GM18861 (cell line): ENCODE results near the gene ELMO1.

Experiments used
- ATAC-seq: cut with Tn5 transposase; IDR thresholded peaks from one replicate; pipeline ENCODE4 v1.9.1; 2021; ENCODE audit not compliant: unreplicated experiment

ELMO1 gene

GRCh38 chr7:37198906-37199485, 249.7 kb downstream of the ELMO1 start:
- ATAC-seq, result no peak

DNA sequence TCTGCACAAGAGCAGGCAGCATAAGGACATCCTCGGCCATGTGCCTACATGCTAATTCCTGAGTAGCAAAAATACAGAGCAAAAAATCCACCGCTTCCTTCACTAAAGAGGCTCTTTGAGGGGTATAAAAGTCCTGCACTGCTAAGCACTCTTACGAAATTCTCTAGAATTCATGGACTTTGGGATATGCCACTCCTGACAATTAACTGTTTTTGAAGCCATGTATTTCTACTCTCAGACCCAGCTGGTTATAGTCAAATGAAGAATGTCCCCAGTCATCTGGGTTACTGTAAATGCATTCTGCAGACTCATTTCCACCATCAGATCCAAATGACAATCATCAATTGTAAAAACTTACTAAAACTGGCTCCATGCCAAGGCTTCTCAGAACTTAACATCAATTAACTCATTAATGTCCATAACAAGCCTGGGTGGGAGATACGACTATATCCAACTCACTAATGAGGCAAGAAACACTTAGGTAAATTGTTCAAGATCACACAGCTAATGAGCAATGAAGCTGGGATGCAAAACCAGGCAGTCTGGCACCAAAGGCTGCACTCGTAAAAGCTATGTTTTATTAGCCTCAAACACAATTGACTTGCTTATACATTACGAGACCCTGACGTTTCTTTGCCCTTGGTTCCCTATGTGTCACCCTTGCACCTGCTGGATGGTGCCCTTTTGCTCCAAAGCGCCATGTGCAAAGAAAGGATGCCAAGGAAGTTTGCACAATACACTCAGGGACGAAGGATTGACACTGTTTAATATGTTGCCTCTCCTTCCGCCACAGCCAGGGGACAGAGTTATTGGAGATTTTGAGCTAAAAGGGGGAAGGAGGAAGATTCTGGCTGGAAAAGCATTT, 250.4 kb downstream of the ELMO1 start:
- no peak for ATAC-seq

DNA sequence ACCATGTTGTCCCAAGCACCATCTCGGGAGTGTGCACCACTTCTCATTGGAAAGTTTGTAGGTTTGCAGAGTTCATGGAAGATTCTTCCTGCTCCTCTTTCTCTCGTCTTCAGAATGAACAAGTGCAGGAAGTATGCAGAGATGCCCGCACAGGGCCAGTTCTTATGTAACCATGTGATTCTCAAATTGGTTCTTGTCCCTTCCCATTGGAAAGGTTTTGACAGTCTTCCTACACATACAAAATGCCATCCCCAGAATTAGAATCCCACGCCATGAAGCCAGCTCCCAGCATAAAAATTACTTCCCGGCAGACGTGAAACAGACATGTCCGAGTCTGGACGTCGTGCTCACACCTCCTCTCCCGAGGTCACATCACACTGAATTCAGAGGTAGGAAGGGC, 251.6 kb downstream of the ELMO1 start:
- no peak for ATAC-seq

GRCh38 chr7:37196676-37197075, 252.0 kb downstream of the ELMO1 start:
- ATAC-seq, result no peak

DNA sequence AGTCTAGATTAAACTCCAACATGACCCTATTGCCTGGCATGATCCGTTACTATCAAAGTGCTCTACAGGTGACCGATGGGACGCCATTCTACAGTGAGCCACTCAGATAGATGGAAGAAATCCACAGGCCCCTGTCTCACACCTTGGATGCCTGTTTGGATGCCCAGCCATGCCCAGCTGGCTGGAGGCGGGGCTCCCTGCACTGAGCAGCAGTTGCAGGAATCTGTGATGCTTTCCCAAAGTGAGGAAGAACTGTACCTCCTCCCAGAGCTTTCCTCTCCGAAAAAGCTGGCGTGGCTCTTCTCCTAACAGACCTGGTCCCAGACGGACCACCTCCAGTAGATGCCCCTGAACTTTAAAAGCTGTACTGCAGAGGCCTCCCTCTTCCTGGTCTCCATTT, 253.3 kb downstream of the ELMO1 start:
- ATAC-seq, result no peak

DNA sequence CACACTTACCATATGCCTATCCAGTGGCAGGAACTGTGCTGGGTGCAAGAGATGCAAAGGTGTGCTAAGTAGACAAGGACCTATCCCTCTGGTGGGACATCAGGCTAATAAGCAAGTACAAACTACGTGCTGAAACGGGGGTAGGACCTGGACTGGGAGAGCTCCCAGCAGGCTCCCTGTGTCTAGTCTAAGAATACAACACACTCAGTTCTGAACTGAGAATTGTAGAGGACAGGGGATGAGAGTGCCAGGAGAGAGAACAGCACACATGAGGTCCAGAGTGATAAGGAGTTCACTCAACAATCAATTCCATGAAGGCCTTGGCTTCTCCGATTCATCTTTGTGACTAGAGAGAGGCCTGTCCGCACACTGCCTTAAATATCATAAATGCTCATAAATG, 253.7 kb downstream of the ELMO1 start:
- ATAC-seq, result no peak

- no peak for ATAC-seq
These were observed 254.9 kb downstream of the ELMO1 start for GRCh38 chr7:37193775-37194135.

DNA sequence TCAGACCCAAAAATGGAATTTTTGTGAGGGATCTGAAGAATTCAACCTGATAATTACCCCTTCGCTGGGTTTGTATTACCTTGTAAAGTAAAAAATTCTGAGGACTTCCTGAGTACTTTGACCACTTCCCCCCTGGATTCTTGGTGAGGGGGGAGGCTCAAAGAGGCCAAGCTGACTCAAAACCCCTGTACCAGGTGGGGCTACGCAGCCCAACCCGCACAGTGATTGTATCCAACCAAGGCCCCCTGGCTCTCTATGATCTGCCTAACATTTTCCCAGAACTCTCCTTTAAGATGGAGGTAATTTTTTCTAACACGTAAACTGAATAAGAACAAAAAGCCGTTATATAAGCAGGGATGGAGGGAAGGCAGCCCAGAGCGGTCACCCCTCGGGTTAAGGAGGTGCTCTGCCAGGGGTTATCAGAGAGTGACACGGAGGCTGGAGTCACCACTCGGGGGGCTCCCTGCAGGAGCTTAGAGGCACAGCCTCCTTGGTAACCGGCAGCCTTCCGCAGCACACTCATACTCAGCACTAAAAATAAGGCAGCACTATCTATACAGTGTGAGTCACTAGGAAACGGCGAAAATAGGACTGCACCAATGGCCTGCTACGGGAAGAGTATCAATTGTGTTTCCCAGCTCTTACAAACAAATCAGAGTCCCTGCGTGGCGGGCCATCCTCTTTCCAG, 255.4 kb downstream of the ELMO1 start:
- no peak for ATAC-seq

GRCh38 chr7:37191797-37192196, 256.9 kb downstream of the ELMO1 start:
- no peak for ATAC-seq

- no peak for ATAC-seq
These were observed 261.5 kb downstream of the ELMO1 start for GRCh38 chr7:37187179-37187578.

- ATAC-seq, result no peak
These were observed 261.9 kb downstream of the ELMO1 start for GRCh38 chr7:37186753-37187152.

DNA sequence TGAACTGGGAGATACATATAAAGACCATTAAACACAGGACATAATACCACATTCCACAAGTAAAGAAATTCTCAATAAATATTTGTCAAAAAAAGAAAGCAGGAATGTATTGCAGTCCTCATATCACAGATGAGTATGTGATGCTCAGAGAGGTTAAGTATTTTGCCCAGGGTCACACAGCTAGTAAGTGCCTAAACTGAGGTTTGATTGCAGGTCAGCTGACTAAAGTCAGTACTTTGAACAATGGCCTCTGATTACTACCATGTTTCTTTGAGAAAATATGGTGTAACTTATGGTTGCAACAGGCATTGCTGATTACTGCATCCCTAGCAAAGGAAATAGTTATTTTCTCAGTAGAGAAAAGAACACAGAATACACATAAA, 267.1 kb downstream of the ELMO1 start:
- no peak for ATAC-seq

DNA sequence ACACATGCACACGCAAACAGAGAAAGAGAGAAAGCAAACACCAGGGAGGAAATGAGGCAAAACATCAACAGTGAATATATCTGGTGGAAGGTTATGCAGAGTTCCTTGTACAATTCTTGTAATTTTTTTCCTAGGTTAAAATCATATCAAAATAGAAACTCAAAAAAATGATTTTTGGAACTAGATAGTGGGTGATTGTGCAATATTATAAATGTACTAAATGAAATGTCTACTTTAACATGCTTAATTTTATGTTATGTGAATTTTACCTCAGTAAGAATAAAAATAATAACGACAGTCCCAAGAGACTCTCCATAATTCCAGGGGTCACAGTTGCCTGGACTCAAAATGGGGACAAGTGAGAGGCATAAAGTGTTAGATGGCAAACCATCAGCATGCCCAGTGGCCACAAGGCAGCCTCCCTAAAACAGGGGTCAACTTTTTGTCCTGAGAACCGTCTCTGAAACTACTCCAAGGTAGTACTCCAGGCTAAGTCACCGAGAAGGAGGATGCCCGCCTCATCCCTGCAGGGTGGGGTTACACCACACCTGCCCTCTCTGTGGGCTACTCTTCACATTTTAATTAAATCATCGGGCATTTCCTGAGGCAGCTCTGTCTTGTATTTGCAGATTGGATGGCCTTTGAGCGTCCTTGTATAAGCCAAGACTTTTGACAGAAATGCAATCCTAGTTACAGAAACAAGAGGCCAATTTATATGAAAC, 267.7 kb downstream of the ELMO1 start:
- ATAC-seq, result no peak

DNA sequence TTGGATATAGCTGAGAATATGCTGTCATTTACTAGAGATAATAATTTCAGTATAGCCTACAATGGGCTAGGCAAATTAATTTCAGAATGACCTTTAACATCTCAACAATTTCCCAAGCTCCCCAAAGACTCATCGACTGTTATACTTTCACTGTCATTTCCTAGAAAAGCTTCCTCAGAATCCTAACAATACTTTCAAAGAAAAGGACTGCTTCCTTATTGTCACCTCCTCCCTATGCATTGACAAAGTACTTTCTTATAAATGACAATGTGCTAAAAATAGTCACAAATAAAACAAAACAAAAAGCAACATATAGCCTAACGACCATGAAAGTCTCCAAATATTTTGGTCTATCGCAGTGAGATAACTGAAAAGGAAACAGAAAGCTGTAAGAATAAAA, 272.6 kb downstream of the ELMO1 start:
- ATAC-seq, result no peak

DNA sequence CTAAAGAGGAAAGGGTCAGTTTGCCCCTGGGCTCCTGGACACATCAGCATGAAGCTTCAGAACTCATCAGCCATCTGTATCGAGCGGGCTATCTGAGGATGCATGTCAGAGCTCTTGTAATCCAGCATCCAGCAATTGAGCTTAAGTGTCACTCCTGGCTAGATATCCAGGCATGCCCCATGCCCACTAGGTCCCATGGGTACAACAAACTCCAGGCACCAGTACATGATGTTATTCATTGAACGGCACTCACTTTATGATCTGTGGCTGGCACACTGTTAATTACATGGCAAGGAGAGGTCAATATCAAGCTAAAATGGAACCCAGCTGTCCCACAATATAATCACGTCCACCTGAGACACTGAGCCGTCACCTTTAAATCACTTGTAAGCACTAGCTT, 274.2 kb downstream of the ELMO1 start:
- ATAC-seq, result no peak

GRCh38 chr7:37173670-37174069, 275.0 kb downstream of the ELMO1 start:
- no peak for ATAC-seq

DNA sequence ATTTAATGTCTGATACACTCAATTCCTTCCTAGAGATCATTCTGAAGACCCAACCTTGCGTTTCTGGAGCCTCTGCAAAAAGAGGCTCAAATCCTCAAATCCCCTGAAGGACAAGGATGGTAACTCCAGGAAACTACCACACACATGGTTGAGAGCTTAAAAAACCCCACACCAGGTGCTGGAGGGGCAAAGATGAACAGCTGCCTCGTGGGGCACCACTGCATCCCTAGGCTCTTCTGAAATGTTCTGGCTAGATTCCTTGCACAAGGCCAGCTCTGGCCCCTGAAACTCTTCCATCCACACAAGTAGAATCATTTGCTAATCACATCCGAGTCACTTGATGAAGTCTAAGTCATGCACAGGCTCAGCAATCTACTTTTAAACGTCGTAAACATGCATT, 286.6 kb downstream of the ELMO1 start:
- ATAC-seq, result no peak

DNA sequence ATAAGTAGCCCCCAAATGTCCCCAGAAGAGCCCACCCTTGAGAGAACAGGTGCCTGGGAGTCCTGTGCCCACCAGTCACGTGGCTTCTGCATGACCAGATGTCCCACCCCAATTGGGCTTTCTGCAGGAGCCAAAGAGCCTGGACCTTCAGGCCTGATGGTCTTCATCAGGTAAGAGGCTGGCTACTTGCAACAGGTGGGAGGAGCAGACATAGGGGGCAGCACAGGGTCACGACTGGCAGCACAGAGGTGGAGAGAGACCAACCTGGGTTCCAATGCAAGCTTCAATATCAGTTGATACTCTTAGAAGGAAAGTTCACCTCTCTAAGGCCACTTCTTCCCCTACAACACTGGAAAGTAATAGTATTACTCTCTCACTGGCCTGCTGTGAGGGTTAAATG, 288.0 kb downstream of the ELMO1 start:
- ATAC-seq, result no peak

DNA sequence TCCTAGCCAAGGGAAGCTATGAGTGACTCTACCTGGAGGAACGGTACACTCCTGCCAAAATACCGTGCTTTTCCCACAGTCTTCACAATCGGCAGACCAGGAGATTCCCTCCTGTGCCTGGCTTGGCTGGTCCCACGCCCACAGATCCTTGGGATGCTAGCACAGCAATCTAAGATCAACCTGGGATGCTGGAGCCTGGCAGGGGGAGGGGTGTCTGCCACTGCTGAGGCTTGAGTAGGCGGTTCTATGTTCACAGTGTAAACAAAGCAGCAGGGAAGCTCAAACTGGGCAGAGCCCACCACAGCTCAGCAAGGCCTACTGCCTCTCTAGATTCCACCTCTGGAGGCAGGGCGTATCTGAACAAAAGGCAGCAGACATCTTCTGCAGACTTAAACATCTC, 295.3 kb downstream of the ELMO1 start:
- no peak for ATAC-seq

DNA sequence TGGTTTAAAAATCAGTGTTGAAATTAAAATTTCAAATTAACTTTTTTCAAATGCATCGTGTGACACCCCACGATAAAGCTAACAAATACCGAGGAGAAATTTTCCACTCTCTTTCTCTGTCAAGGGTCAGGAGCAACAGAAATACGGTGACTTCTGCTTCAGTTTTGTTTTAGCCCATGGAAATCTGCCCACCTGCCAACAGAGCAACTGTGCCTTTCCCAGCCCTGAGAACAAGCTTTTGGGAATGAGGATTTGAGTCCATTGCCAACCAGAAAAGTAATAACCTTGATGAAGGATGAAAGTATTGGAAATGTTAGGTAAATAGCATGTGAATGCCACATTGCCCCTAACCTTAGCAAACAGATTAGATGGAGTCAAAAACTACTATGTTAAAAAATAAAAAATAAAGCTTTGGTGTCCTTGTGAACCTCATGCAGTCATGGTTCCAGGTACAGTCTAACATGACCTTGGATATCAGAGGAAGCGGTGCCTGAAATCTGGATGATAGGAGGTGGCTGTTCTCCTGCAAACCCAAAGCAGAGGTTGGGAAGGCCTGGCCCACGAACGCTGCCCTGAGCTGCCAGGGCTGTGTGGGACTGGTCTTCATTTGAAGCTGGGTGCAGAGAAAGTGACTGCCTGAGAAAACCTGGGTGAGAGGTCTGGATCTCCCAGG, 296.8 kb downstream of the ELMO1 start:
- no peak for ATAC-seq

- no peak for ATAC-seq
These were observed 297.8 kb downstream of the ELMO1 start for GRCh38 chr7:37150856-37151255.
